Activated CD4-positive, alpha-beta T cell treated with anti-CD3 and anti-CD28 coated beads, Interleukin-2, amount 50 U/mL, for 1 hour (primary cell): ENCODE data around the gene HES2.
"Not testable (repeated sequence)": the region's sequence is repeated elsewhere in the genome, so short reads cannot be mapped to it uniquely, and the experiment has no call there.

Experiments used
- DNase-seq: peaks from one replicate; pipeline ENCODE4 v3.0.0-alpha.2; 2020

The HES2 gene

DNA sequence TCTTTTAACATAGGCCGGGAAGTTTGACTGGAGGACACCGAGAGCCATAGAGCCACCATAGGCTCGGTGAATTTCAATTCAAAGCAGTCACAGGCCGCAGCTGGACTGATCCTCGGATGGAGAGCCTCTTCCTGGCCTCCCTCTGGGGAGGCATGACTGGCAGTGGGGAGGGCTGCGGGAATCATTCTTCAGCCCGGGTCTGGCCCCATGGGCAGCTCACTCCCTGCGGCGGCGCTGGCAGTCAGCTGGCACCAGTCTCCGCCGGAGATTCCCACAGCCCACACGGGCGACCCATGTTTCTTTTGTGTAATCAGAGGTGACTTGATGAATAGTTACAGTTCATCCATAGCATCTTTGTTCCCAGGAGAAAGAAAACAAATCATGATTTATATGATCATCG, 15.4 kb upstream of the HES2 start:
- no peak for DNase-seq

DNA sequence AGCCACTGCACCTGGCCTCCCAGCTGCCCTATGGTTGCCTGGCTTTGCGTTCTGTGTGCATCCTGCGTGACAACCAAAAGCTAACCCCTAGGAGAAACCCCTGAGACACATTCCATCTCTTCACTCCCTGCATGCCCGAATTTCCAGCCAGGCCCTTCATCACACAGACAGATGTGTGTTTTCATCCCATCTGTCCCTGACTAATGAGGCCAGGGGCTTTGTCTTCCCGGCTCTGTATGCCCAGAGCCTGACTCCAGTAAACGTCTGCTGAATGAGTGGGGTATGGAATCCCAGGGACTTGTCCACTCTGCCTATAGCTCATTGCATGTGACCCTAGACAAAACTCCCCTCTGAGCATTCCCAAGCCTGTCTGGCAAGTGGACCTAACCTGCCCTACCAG, 14.5 kb upstream of the HES2 start:
- DNase-seq, result no peak

DNA sequence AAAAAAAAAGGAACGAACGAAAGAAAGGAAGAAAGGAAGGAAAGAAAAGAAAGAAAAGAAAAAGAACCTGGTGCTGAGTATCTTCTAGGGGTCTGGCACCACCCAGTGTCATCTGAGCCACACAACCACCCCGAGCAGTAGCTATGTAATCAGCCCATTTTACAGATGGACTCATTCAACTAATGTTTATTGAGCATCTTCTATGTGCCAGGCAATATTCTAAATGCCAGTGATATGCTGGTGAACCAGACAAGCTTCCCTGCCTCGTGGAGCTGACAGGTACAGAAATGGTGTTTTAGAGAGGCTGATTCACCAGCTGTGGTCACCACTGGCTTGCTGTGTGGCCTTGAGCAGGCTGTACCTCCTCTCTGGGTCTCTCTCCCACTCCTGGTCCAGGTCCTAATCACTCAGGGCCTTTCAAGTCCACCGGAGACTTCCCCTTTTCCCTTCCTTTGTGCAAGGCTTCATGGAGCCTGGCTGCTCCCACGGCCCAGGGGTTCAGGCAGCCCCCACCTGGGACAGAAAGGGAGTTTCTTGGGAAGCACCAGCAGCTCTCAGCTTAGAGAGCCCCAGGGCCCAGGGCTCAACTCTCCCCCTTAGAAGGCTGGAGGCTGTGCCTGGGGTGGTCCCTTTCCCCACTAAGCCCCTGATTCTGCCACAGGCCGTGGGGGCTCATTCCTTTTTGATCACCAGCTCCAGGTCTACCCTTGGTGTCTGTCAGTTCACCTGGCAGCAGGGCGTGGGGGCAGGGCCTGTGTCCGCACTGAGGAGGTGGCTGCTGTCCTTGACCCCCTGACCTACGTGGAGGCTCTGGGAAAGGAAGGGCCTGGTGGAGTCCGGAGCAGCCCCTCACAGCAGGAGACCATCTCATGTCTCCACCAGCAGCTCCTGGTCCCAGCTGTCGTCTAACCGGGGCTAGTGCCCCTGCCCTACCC, 12.2 kb upstream of the HES2 start:
- DNase-seq, result not testable (repeated sequence)

DNA sequence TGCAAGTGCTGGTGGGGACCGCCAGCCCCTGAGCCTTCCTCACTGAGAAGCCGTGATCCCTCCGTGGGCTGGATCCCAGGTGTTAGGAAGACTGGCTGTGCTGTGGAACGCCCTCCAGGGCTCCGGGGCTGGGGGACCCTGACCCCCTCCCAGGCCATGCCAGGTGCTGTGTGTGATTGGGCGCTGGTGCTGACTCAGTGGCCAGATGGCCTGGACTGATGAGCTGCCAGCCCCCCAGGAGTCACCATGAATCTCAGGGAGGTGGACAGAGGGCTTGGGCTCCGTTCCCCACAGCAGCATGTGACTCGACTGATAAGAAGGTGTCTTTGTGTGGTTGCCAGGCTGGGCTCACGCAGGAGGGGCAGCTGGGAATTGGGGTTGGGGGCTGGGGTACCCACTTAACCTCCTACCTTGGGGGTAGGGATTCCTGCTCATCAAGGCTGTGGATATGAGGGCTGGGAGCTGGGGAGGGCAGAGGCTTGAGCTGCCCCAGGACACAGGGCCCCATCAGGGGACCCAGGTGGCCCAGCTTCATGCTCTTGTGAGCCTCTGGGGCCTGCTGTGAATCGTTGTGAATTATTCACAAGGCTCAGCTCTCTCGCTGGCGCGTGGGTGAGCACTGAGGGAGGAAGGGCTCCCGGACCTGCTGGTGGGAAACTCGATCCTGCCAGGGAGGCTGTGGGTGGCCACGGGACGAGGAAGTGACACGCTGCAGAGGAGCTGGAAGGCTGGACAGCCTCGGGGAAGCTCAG, 10.1 kb upstream of the HES2 start:
- DNase-seq, result not testable (repeated sequence)

DNA sequence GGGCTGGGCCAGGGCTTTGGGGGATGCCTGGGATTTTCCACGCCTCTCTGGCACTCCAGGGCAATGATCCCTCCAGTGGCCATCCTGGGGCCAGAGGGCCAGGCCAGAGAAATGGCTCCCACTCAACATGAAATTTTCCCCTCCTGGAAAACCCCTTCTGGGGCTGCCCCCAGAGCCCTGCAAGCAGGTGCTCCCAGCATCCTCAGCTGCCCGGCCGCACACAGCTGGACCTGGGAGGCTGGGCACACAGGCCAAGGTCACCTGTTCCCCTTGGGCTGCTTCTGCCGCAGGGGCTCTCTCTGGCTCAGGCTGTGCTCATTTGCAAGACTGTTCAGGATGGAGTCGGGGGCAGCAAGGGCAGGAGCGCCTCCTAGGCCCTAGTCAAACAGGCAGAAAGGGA, 8.7 kb upstream of the HES2 start:
- DNase-seq, result not testable (repeated sequence)

DNA sequence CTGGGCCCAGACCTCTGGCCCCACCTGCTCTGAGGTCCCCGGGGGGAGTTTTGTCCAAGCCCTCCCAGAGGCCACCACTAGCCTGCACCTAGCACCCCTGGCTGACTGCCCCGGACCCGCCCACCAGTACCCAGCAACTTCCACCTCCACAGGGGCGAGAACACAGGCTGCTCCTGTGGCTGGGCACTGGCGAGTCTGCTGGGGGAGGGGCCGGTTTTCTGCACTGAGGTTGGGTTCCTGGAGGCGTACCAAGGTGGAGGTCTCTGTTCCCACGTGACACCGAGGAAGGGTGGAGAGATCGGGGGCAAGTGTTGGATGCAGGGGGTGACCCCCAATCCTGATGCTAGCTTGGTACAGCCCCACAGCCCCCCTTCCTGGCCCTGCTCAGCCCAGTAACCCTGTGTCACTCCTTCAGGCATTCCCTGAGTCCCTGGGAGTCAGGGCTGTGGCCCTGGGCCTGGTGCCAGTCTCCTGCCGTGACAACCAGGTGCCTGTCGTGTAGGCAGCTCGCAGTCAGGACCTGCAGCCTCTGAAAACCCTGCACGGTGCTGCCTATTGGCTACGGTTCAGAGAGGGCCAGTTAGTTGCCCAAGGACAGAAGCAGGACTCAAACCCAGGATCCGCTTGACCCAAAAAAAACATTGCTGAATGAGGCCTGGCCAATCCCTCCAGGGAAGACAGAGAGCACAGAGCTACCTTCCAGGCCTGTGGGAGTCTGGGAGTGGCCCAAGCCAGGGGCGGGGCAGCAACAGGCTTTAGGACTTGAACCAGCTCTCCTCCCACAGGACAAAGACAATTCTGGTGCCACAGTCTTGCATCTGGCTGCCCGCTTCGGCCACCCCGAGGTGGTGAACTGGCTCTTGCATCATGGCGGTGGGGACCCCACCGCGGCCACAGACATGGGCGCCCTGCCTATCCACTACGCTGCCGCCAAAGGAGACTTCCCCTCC, 8.0 kb upstream of the HES2 start:
- DNase-seq, result no peak

DNA sequence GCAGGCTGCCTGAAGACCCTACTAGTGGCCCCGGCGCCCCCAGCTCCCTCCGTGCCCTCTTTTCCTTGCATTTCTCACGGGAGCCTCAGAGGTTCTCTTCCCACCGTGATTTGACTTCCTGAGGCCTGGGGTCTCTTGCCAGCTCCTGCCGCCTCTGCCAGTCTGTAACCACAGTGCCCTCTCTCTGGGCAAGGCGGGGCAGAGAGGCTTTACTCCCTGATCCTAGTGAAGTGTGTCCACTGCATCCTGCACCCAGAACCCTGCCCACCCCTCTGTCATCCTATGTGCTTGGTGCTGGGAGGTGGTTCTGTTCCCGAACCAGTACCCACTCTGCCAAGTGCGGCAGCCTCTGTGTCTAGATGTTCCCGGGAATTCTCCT, 7.2 kb upstream of the HES2 start:
- DNase-seq, result no peak

DNA sequence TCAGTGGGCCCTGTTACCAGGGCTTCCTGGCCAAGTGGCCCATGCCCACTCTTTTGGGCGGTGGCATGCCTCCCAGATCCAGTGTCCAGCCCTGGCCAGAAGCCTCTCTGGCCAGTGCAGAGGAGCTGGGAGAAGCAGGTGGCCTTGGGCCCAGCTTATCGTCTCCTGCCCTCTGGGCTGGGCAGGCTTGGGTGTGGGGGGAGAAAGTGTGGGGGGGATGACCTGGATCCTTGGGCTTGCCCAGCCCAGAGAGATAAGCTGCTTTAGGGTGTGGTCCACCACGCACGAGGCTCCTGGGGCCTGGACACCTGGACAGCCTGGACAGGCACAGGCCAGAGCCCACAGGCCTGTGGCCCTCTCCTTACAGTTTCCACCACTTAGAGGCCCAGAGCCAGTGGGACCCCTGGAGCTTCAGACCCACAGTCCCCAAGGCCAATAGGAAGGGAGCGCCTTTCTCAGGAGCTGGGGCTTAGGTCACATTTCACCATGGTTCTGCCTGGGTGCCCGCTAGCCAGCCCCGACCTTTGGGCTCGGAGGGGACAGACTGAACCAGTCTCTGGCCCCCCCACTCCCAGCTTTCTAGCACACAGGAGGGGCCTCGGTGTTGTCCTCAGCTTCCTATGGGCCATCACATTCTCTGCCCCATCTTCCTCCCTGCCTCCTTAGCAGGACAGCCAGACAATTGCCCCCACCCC, 6.7 kb upstream of the HES2 start:
- DNase-seq, result no peak

DNA sequence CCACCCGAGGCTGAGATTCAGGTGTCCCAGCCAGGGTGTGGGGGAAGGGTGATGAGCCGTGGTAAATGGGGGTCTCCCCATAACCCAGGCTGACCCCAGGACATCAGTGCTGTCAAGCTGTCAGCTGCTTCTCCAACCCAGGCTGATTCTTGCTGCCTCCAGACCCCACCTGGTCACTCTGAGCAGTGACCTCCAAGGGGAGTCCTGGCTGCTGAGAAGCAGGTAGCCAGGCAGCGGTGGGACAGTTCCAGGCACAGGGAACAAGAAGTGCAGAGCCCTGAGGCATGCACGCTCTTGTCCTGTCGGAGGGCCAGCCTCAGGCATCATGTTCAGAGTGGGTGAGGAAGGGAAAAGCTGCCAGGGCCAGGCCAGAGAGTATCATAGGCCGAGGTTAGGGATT, 5.9 kb upstream of the HES2 start:
- DNase-seq, result no peak

DNA sequence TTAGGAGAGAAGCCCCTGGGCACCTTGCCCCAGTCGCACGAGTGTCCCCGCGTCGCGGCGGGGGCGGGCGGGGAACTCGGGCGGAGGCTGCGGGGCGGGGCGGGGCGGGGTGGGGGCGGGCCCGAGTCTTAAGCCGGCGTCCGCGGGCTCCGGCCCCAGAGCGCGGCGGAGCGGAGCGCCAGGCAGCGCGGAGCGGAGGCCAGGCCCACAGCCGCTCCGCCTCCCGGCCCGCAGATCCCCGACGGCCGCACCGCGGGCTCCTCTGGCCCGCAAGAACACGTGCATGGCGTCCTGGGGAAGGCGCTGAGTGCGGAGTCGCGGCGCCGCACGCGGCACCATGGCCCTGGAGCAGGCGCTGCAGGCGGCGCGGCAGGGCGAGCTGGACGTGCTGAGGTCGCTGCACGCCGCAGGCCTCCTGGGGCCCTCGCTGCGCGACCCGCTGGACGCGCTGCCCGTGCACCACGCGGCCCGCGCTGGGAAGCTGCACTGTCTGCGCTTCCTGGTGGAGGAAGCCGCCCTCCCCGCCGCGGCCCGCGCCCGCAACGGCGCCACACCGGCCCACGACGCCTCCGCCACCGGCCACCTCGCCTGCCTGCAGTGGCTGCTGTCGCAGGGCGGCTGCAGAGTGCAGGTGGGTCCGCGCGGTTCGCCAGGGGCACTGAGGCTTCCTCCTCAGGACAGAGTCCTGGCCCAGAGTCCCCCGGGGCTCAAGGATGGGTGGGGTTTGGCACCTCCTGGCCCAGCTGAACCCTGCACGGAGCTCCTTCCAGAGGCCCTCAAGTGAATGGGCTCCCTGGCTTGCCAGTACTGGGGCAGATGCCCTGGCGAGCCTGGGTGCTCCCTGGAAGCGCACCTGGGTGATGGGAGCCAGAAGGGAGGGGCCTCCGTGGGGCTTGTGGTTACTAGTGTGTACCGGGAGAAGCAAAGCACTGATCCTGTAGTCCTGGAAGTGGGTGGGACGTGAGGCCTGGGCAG, 5.2 kb upstream of the HES2 start, which contains the start of gene ESPN:
ESPN (plus strand) TSS at position 158 of the 975 bp plus-strand sequence; CDS start at position 338, 180 bp downstream.
- DNase-seq, result no peak

DNA sequence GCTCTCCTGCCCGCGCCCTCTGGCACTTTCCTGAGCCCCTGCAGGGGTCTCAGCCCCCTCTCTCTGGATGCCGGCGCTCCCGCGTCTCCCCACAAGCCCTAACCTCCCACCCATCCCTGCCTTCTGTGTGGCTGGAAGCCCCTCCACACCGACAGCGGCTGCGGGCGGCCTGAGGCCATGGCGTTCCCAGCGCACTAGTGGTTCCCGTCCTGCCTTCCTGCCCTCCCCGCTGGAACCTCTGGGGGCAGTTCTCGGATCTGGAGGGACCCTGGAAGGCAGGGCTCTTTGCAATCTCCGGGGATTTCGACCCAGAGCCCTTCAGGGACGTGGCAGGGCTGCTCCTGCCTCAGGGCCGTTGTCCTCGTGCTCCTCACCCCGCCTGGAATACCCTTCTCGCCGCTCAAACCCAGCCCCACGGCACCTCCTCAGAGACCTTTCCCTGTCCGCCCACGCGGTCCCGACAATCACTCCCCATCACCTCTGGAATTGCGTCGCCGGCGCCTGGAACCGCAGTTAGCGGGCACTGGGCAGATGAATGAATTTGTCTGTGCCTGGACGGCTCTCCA, 4.4 kb upstream of the HES2 start:
- no peak for DNase-seq

DNA sequence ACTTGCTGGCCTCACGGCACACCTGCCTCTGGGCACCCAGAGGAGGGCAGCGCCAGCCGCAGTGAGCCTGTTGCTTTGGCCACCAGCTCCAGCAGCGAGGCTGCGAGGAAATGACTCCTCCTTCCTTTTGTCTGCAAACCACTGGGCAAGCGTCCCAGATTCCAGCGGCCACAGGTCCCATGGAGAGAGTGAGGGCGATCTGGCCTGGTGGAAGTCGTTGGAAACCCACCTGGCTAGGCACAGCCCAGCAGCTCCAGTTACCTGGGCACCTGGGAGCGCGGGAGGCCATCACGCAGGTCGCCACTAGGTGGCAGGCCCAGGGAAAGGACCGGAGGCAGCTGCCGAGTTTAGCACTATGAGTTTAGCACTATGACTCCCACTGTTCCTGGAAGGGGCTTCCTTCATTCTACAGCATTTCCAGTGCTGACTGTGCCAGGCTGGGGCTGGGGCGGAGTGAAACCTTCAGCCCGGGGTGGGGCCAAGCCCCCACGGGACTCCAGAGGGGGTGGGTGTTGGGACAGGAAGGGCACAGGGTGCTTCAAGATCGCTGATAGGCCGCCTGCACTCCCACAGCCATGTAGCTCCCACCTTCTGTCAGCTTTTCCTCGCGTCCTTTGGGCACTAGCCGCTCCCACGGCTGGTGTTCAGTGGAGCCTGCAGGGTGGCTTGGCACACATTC, 3.7 kb upstream of the HES2 start:
- DNase-seq, result peak; percentile 75

DNA sequence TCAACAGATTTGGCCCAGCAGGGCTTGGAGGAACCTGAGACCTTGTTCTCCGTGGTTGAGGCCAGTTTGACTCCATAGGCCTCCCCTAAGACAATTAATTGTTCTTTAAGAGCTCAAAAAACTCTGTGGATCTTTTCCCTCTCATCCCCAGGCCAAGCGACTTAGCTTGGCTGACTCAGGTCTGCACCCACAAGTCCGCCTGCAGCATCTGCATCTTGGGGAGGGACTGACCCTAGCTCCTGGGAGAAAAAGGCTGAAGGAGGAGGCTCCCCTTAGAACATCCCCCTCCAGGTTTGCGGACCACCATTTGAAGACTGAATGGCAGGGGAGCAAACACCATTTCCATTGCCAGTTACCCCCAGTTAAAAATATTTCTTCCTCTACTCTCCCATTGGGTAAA, 1.5 kb upstream of the HES2 start:
- DNase-seq, result no peak

DNA sequence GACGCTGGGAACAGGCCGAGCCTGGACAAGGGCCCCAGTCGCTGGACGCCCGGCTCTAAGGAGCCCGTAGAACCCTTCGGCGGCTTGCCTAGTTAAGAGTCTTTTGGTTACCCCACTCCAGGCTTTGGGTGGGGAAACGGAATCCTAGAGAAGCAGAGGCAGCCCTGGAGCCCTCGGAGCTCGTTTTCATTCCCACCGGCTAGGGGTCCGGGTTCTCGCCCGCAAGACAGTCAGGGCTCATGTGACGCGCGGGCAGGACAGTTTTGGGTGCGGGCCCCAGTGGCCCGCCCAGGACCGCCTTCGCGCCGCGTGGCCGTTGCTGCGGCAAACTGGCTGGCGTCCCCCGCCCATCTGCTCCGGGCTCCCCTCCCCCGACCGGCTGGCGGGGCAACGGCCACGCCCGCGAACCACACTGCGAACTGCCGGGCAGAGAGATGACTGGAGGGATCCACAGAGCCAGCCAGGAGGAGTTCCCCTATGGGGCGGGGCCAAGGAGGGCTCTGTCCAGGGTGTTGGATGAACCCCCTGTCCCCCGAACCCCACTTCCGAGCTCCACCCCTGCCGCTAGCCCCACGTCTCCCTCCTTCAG, 829 bp upstream of the HES2 start:
- DNase-seq, result no peak

DNA sequence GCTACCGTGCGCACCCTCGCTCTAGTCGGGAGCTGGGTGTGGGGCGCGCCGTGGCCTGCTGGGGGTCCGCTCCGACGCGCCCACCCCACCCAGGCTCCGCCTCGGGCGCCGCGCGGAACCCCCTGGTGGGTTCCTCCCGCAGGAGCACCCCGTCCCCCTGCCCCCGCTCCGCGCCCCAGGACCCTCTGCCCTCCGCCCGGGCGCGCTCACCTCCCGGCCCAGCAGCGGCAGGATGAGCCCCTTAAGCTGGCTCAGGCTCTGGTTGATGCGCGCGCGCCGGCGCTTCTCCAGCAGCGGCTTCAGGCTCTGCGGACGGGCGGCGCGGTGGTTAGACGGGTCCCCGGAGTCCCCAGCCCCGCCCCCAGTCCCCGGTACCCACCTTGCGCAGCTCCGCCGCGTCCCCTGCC, 319 bp downstream of the HES2 start:
- DNase-seq, result no peak

DNA sequence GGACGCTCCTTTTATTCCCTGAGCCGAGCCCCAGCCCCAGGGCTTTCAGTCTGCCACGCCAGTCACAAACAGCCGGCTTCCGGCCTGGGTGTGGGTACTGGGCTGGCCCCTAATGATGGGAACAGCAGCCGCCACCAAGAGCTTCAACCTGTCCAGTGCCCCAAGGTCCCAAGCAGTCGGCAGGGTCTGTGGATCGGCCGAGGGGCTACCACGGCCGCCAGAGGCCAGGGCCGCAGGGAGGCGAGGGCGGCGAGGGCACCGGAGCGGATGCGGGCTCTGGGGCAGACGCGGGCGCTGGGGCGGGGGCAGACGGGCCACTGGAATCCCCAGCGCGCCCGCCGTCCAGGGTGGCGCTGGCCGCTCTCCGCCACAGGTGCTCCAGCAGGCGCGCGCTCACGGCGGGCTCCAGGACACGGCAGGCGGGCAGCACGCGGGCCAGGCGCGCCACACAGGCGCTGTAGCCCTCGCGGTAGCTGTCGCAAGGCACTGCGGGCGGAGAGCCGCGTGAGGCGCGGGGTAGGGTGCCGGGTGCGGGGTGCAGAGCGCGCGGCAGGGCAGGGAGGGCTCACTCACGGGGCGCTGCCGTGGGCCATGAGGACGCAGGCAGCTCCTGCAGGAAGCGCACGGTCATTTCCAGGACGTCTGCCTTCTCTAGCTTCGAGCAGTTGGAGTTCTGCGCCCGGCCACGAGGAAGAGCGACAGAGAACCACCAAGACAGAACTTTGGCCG, 887 bp downstream of the HES2 start:
- DNase-seq, result no peak

DNA sequence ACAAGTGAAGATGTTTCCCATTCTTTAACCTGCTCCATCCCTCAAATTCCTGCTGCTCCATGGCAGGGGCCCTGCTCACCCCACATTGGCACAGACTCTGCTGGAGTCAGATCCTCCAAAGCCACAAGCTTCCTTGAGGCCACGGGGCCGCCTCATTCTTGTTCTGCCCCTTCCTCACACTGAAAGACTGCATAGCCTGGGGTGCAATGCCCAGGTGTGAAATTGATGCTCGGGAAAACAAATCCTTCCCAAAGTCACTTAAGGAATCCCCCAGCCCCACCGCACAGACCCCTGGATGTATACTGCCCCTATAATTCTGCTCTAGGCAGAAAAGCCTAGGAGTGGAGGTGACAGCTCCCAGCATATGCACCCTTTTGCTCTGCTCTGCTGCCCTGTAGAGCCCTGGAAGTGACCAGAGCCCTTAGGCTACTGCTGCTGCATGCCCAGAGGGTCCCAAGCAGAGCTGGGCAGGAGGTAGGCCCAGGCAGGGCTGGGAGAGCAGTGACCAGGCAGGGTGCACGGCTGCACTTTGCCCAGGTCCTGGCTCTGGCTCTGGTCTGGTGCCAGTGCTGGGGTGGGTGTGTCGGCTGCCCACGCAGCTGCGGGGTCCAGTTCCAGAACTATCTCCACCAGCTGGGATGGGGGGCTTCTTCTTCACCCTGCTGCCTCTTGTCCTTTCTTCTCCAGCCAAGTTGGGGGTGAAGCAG, 1.6 kb downstream of the HES2 start:
- no peak for DNase-seq

DNA sequence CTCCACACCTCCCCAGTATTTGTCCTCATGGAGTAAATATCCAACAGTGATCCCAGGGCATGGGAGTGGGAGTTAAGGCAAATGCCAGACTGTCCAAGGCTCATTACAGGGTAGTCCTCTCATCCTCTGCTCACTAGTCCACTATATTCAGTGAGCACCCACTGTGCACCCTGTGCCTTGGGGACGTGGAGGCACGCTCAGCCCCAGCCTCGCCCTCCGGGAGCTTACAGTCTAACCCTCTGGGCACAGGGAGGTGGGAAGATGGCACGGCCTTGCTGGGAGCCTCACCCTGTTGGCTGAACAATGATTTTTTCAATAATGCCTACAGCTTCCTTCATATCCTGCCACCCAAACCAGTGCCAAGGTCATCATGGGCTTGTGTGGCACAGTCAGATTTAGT, 2.8 kb downstream of the HES2 start:
- DNase-seq, result no peak
